ENCODE data around the gene ZNF462. TPM values are rescaled to one million over a fixed set of nuclear protein-coding genes. Genes with fewer than 3 reads are reported as not detected.

ZNF462 gene
- total RNA-seq, 1 donor from 2014 or later = 199 TPM

DNA sequence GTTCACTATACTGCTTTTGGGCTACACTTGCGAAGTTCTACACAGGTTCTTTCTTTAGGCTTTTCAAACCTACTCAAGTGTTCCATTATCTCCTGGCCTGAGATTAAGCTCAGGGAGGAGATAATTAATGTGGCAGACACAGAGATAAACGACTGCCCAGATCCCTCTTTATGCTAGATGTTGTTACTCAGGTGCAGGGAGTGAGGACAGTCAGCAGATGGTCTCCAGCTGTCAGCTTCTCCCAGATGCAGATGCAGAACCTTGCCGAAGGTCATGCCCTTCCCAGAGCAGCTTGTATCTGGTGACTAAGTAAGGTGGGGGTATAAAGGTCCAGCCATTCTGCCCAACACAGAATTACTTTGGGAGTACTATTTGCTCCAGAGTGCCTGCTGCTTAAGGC, 166.2 kb downstream of the ZNF462 start:
- DNase-seq (ENCODE audit: low read depth, low spot score) = no peak
- TF ChIP-seq CTCF (conservative IDR thresholded peaks at IDR 0.05) = no peak
- no peaks in the 10 kb centered on the region for H3K27me3 Mint-ChIP-seq (ENCODE audit: low read depth)
- H3K4me1 Mint-ChIP-seq = peaks cover 8% of the 10 kb centered on the region
- no peaks in the 10 kb centered on the region for H3K36me3 Mint-ChIP-seq (ENCODE audit: low read depth)
- H3K9me3 Mint-ChIP-seq = peaks cover 6% of the 10 kb centered on the region
- no peak overlapping the region for H3K4me3 Mint-ChIP-seq
- no peak overlapping the region for H3K27ac Mint-ChIP-seq (ENCODE audit: unreplicated experiment)

DNA sequence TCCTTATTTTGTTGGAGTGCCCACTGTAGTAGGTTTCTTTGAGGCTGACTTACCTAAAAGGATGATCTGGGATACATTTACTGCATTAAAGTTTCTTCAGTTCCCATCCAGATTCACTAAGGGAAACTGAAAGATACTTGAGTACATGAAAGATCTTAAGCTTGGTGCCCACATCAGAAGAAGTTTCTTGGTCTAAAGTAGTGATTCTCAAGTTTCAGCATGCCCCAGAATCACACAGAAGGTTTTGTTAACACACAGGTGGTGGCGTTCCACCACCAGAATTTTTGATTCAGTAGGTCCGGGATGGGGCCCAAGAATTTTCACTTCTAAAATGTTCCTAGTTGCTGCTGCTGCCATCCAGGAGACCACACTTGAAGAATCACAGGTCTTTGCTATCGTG, 171.0 kb downstream of the ZNF462 start:
- Mint-ChIP-seq H3K4me1 (peaks cover 21% of the 10 kb centered on the region), H3K4me3 (no peak overlapping the region), H3K36me3 (ENCODE audit: low read depth) (no peaks in the 10 kb centered on the region), H3K9me3 (peaks cover 6% of the 10 kb centered on the region), H3K27me3 (ENCODE audit: low read depth) (no peaks in the 10 kb centered on the region), H3K27ac (ENCODE audit: unreplicated experiment) (no peak overlapping the region)
- no peak for TF ChIP-seq CTCF (conservative IDR thresholded peaks at IDR 0.05)
- DNase-seq (ENCODE audit: low read depth, low spot score) = no peak

GRCh38 chr9:107034831-107035230, 171.9 kb downstream of the ZNF462 start:
- Mint-ChIP-seq H3K9me3 (peaks cover 3% of the 10 kb centered on the region), H3K27ac (ENCODE audit: unreplicated experiment) (no peak overlapping the region), H3K27me3 (ENCODE audit: low read depth) (no peaks in the 10 kb centered on the region), H3K4me1 (peaks cover 24% of the 10 kb centered on the region), H3K4me3 (no peak overlapping the region), H3K36me3 (ENCODE audit: low read depth) (no peaks in the 10 kb centered on the region)
- DNase-seq (ENCODE audit: low read depth, low spot score) = no peak
- no peak for TF ChIP-seq CTCF (conservative IDR thresholded peaks at IDR 0.05)

GRCh38 chr9:107036367-107036766, 173.4 kb downstream of the ZNF462 start:
- no peaks in the 10 kb centered on the region for H3K36me3 Mint-ChIP-seq (ENCODE audit: low read depth)

DNA sequence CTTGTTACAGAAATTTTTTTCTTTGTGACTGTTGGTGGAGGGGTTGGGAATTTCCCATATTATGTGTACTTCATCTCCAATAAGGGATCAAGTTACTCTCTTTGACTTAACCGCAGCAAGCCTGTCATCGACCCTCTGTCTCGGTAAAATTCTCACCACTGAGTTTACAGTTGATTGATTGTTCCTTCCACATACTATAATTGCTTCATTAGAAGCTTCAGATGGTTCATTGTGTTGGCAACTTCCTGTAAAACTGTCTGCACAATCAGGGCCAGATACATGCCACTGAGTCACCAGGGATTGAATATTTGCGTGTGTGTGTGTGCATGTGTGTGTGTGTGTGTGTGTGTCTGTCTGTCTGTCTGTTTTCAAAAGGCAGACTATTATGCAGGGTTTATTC, 176.6 kb downstream of the ZNF462 start:
- Mint-ChIP-seq H3K36me3 (ENCODE audit: low read depth) (no peaks in the 10 kb centered on the region), H3K27me3 (ENCODE audit: low read depth) (no peaks in the 10 kb centered on the region), H3K4me3 (no peak overlapping the region), H3K4me1 (peaks cover 27% of the 10 kb centered on the region), H3K9me3 (no peaks in the 10 kb centered on the region), H3K27ac (ENCODE audit: unreplicated experiment) (no peak overlapping the region)
- TF ChIP-seq CTCF (conservative IDR thresholded peaks at IDR 0.05) = no peak
- no peak for DNase-seq (ENCODE audit: low read depth, low spot score)

More at GRCh38 chr9:107036367-107036766, 173.4 kb downstream of the ZNF462 start:
- H3K27me3 Mint-ChIP-seq (ENCODE audit: low read depth) = no peaks in the 10 kb centered on the region
- H3K4me3 Mint-ChIP-seq = no peak overlapping the region
- DNase-seq (ENCODE audit: low read depth, low spot score) = no peak
- H3K4me1 Mint-ChIP-seq = peaks cover 30% of the 10 kb centered on the region
- no peak for TF ChIP-seq CTCF (conservative IDR thresholded peaks at IDR 0.05)
- H3K9me3 Mint-ChIP-seq = peaks cover 3% of the 10 kb centered on the region
- H3K27ac Mint-ChIP-seq (ENCODE audit: unreplicated experiment) = no peak overlapping the region

- TF ChIP-seq CTCF (conservative IDR thresholded peaks at IDR 0.05) = no peak
- no peak overlapping the region for H3K27ac Mint-ChIP-seq (ENCODE audit: unreplicated experiment)
- no peak overlapping the region for H3K4me3 Mint-ChIP-seq
- H3K36me3 Mint-ChIP-seq (ENCODE audit: low read depth) = no peaks in the 10 kb centered on the region
- no peaks in the 10 kb centered on the region for H3K27me3 Mint-ChIP-seq (ENCODE audit: low read depth)
- H3K4me1 Mint-ChIP-seq = peaks cover 26% of the 10 kb centered on the region
- no peaks in the 10 kb centered on the region for H3K9me3 Mint-ChIP-seq
- DNase-seq (ENCODE audit: low read depth, low spot score) = no peak
Observed at GRCh38 chr9:107042606-107043005, 179.6 kb downstream of the ZNF462 start.
